Dermis blood vessel endothelial cell (primary cell): ENCODE measurements around the gene HPCA. TPM values are rescaled to one million over a fixed set of nuclear protein-coding genes. Genes with fewer than 3 reads are reported as not detected.

ENCODE experiments used
- DNase-seq: peaks from one replicate; pipeline ENCODE4 v3.0.0; 2010
- total RNA-seq: library from RNA; depleted of rRNA; stranded (reverse); fragments of >200 nt; gene quantifications from 2 replicates; pipeline ENCODE4 v1.2.3, GENCODE V29; 2014

HPCA gene
- total RNA-seq, 1 donor from 2014 or later, result not detected

DNA sequence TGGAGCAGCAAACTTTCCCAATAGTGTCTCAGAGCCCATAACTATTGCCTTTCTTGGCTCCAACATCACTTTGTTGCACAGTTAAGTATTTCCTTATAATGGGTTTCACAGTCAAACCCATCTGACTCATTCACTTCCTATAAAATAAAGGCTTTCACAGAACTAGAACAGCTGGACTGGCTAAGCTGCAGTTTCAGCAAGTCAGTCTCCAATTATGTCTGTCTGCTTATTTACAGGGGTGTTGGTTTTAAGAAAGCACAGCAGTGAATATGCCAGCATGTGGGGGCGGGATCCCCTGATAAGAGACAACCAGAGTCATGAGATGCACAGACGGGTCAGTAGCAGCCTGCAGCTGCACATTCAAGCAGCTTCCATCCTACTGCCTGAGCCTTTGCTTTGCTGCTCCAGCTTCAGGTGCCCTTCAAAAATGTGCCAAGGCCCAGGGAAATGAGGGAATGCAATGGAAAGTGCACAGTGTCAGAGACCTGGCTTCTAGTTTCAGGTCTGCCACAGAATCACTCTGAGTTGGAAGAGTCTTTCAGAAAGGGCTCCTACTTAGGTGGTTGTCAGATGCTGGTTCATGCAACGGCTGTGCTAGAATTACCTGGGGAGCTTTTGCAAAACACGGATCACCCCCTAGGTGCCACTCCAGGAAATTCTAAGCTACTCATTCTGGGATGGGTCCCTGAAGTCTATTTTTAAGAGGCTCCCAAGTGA is 53.5 kb downstream of the HPCA start:
- DNase-seq, result peak; percentile 84

DNA sequence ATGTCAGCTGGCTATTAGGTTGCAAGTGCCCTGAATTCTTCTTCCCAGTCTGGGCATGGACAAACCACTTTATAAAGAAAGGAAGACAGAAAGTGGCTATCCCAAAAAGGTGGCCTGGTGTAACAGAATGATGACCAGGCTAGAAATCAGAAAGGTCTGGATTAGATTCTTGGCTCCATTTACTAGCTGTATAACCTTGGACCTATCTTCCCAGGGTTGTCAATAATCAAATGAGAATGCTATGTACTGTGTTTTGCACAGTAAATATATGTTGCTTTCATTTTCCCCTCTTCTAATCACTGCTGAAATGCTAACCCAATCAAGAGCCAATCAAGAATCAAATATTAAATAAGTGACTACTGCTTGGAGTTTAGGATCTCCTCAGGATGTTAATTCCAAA is 57.9 kb downstream of the HPCA start:
- DNase-seq, result no peak

Other genes starting within 250 kb of the HPCA start
- gene ZBTB8OS, start 235.9 kb upstream of the HPCA start, total RNA-seq, result 39.1 and 51.4 TPM in 2 replicates
- gene RBBP4, start 235.3 kb upstream of the HPCA start, total RNA-seq, result 193 and 244 TPM in 2 replicates
- gene SYNC, start 183.7 kb upstream of the HPCA start, total RNA-seq, result 16.4 and 21.4 TPM in 2 replicates
- gene YARS1, start 69.1 kb upstream of the HPCA start, total RNA-seq, result 63.6 and 84.0 TPM in 2 replicates
- gene S100PBP, start 68.8 kb upstream of the HPCA start, total RNA-seq, result 33.7 and 50.0 TPM in 2 replicates
- 0.85 and 0.88 TPM in 2 replicates for gene FNDC5, start 15.6 kb upstream of the HPCA start, total RNA-seq
- 20.1 and 30.6 TPM in 2 replicates for gene TMEM54, start 14.9 kb downstream of the HPCA start, total RNA-seq
- gene RNF19B, start 78.3 kb downstream of the HPCA start, total RNA-seq, result 18.7 and 25.3 TPM in 2 replicates
- gene AK2, start 150.4 kb downstream of the HPCA start, total RNA-seq, result 164 and 212 TPM in 2 replicates
- gene AZIN2, start 194.7 kb downstream of the HPCA start, total RNA-seq, result 0.28 and 2.2 TPM in 2 replicates